Mesendoderm (in vitro differentiated cells): ENCODE measurements around the gene CIDEC. TPM values are rescaled to one million over a fixed set of nuclear protein-coding genes. Genes with fewer than 3 reads are reported as not detected.

Experiments used
- DNase-seq: peaks from one replicate; pipeline ENCODE4 v3.0.0; 2013
- H2AK5ac ChIP-seq: 2 replicates; pipeline ENCODE4 v1.6.1; 2013; ENCODE audit warnings: low read length, inconsistent platforms
- H2BK120ac ChIP-seq: 2 replicates; pipeline ENCODE4 v1.6.1; 2013; ENCODE audit warnings: low read depth, mild to moderate bottlenecking, low read length, moderate library complexity, mixed read lengths
- H2BK15ac ChIP-seq: replicated peaks from 2 replicates; pipeline ENCODE4 v1.6.1; 2013; ENCODE audit warnings: low read depth, mild to moderate bottlenecking, moderate library complexity
- H2BK5ac ChIP-seq: 2 replicates; pipeline ENCODE4 v1.6.1; 2013; ENCODE audit warnings: low read length, inconsistent platforms
- H3K18ac ChIP-seq: 2 replicates; pipeline ENCODE4 v1.6.1; 2013; ENCODE audit warnings: mild to moderate bottlenecking, low read length, mixed read lengths
- H3K23ac ChIP-seq: one replicate; pipeline ENCODE4 v1.6.1; 2013; ENCODE audit warnings: low read length
- H3K27ac ChIP-seq: 2 replicates; pipeline ENCODE4 v1.5.1; 2013; ENCODE audit warnings: low read depth, mild to moderate bottlenecking, inconsistent platforms, low read length, moderate library complexity
- H3K27me3 ChIP-seq: 2 replicates; pipeline ENCODE4 v1.6.1; 2013; ENCODE audit warnings: low read length, control low read depth, mild to moderate bottlenecking, inconsistent platforms; ENCODE audit not compliant: insufficient read depth, poor library complexity
- H3K36me3 ChIP-seq: 2 replicates; pipeline ENCODE4 v1.6.1; 2013; ENCODE audit warnings: low read length, inconsistent platforms; ENCODE audit not compliant: control insufficient read depth, insufficient read depth
- H3K4ac ChIP-seq: one replicate; pipeline ENCODE4 v1.6.1; 2013; ENCODE audit warnings: low read depth, mild to moderate bottlenecking, low read length, moderate library complexity
- H3K4me1 ChIP-seq: 2 replicates; pipeline ENCODE4 v1.6.1; 2013; ENCODE audit warnings: low read depth, low read length, inconsistent platforms; ENCODE audit not compliant: control insufficient read depth
- H3K4me2 ChIP-seq: 2 replicates; pipeline ENCODE4 v1.6.1; 2013; ENCODE audit warnings: low read length
- H3K4me3 ChIP-seq: 2 replicates; pipeline ENCODE4 v1.5.1; 2013; ENCODE audit warnings: mild to moderate bottlenecking, low read length
- H3K56ac ChIP-seq: one replicate; pipeline ENCODE4 v1.6.1; 2013; ENCODE audit warnings: low read length
- H3K79me1 ChIP-seq: 2 replicates; pipeline ENCODE4 v1.6.1; 2013; ENCODE audit warnings: low read length, inconsistent platforms
- H3K79me2 ChIP-seq: 2 replicates; pipeline ENCODE4 v1.6.1; 2013; ENCODE audit warnings: mild to moderate bottlenecking, low read length; ENCODE audit not compliant: control insufficient read depth, insufficient read depth
- H3K9ac ChIP-seq: 2 replicates; pipeline ENCODE4 v1.6.1; 2013; ENCODE audit warnings: low read length, inconsistent platforms
- H4K5ac ChIP-seq: one replicate; pipeline ENCODE4 v1.6.1; 2013; ENCODE audit warnings: low read length
- H4K8ac ChIP-seq: one replicate; pipeline ENCODE4 v1.6.1; 2013; ENCODE audit warnings: low read depth, mild to moderate bottlenecking, control low read depth, low read length, moderate library complexity
- WGBS: extraction: QIAGEN DNeasy Blood & Tissue Kit; methylation state at CpG from one replicate; pipeline ENCODE4 v1.1.7; 2013; ENCODE audit warnings: low lambda C conversion rate, missing lambda C conversion rate; ENCODE audit not compliant: insufficient coverage; ENCODE audit errors: extremely low coverage; 5-methylcytosine and 5-hydroxymethylcytosine counted together
- small RNA-seq: library from polyadenylated mRNA; stranded (forward); fragments of <200 nt; extraction: miRNeasy Mini kit (QIAGEN cat#:217004); gene quantifications from one replicate; pipeline ENCODE3, GENCODE V24; 2013; ENCODE audit not compliant: insufficient read depth

CIDEC gene

DNA sequence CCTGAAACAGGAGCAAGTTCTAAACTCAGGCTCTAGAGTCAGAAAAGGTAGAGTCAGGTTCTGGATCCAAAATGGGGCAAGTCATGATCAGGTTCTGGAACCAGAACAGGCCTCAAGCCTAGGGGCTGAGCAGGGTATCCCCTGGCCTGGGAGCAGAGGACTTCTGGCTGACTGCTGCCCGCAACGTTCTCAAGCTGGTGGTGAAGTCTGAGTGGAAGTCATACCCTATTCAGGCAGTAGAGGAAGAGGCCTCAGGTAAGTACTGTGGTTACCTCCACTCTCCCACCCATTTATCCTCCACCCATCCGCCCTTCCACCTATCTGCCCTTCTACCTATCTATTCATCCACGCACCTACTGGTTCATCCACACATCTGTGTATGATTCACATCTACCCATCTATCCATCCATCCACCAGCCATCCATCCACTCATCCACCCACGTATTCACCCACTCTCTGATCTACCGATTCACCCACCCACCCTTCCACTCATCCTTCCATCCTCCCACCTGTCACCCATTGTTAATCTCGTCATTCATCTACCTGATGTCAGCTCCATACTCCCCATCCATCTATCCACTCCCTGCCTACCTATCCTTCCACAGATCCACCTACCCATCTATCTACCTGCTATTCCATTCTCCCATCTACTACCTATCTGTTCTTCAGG is 61.3 kb downstream of the CIDEC start:
- Histone ChIP-seq H3K56ac (no peak overlapping the region), H3K18ac (no peak overlapping the region), H3K4me1 (no peaks in the 10 kb centered on the region), H3K27me3 (no peaks in the 10 kb centered on the region), H2BK15ac (no peak overlapping the region), H3K4ac (no peak overlapping the region), H4K5ac (no peak overlapping the region), H3K79me1 (no peaks in the 10 kb centered on the region), H3K9ac (no peak overlapping the region), H3K4me3 (no peak overlapping the region), H3K79me2 (no peaks in the 10 kb centered on the region), H4K8ac (no peak overlapping the region), H2BK120ac (no peak overlapping the region), H3K4me2 (no peak overlapping the region), H3K36me3 (no peaks in the 10 kb centered on the region), H2AK5ac (no peak overlapping the region), H3K23ac (no peak overlapping the region), H3K27ac (no peak overlapping the region), H2BK5ac (no peak overlapping the region)
- WGBS: no CpG with 5 or more reads among the region's 7 CpGs
- DNase-seq: no peak

DNA sequence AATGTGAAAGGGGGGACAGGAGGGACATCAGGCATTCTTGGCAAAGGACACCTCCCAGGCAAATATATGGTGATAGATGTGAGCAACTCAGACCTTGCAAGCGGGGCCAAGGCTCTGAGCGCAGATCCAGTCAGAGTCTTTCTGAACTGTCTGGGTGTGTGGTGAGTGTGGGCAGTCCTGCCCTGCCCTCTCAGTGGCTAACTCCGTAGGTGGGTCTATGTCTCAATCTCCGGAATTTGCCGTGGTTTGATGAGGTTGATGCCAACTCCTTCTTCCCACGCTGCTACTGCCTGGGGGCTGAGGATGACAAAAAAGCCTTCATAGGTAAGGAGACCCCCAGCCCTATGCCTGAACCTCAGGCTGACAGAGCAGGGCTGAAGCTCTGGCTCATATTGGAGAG is 62.6 kb downstream of the CIDEC start:
- Histone ChIP-seq H4K8ac (no peak overlapping the region), H3K4me3 (no peak overlapping the region), H3K27me3 (no peaks in the 10 kb centered on the region), H3K79me1 (no peaks in the 10 kb centered on the region), H3K9ac (no peak overlapping the region), H3K4me1 (no peaks in the 10 kb centered on the region), H2BK120ac (no peak overlapping the region), H3K23ac (no peak overlapping the region), H3K79me2 (no peaks in the 10 kb centered on the region), H2AK5ac (no peak overlapping the region), H3K36me3 (no peaks in the 10 kb centered on the region), H3K56ac (no peak overlapping the region), H4K5ac (no peak overlapping the region), H2BK15ac (no peak overlapping the region), H3K27ac (no peak overlapping the region), H3K4me2 (no peak overlapping the region), H2BK5ac (no peak overlapping the region), H3K18ac (no peak overlapping the region), H3K4ac (no peak overlapping the region)
- DNase-seq: no peak
- WGBS: no CpG with 5 or more reads among the region's 6 CpGs

Small RNAs within 50 kb of the gene (small RNA-seq; reads per million reads assigned to genes)
- not detected for gene RNU6-882P
